ENCODE data around the gene ATP6V1C2. TPM values are rescaled to one million over a fixed set of nuclear protein-coding genes. Genes with fewer than 3 reads are reported as not detected.

Gene ATP6V1C2
- total RNA-seq, 4 donors from 2014 or later, result 2.3 to 17.3 (median 10.6) TPM

DNA sequence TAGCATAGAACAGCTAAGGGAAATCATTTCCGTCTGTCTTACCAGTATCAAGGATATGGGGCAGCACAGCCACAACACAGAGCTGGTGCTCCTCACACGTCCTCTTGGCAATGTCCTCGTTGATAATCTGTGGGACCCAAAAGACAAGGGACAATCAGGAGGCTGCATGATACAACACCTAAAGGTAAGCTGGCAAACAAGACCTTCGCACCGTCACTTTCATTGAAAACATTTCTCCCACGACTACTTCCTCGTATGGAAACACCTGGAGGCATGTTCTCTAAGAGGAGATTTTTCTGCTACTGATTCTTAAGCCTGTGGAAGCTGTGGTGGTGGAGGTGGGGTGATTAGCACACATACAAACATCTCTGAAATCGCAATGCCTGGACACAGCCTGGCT, 67.4 kb downstream of the ATP6V1C2 start:
- Histone ChIP-seq H3K27ac (no peak overlapping the region), H3K27me3 (no peaks in the 10 kb centered on the region), H3K36me3 (peaks cover 34 to 100% (median 34%) of the 10 kb centered on the region in 3 donors), H3K4me1 (peaks cover 0 to 6% (median 0%) of the 10 kb centered on the region in 3 donors), H3K4me3 (no peak overlapping the region), H3K9me3 (no peaks in the 10 kb centered on the region)
- TF ChIP-seq, protein P1, sequence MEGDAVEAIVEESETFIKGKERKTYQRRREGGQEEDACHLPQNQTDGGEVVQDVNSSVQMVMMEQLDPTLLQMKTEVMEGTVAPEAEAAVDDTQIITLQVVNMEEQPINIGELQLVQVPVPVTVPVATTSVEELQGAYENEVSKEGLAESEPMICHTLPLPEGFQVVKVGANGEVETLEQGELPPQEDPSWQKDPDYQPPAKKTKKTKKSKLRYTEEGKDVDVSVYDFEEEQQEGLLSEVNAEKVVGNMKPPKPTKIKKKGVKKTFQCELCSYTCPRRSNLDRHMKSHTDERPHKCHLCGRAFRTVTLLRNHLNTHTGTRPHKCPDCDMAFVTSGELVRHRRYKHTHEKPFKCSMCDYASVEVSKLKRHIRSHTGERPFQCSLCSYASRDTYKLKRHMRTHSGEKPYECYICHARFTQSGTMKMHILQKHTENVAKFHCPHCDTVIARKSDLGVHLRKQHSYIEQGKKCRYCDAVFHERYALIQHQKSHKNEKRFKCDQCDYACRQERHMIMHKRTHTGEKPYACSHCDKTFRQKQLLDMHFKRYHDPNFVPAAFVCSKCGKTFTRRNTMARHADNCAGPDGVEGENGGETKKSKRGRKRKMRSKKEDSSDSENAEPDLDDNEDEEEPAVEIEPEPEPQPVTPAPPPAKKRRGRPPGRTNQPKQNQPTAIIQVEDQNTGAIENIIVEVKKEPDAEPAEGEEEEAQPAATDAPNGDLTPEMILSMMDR (IDR thresholded peaks at IDR 0.05), result no peak
- no peak for TF ChIP-seq POLR2A (IDR thresholded peaks at IDR 0.05)
- 61 to 68% methylated on average over 8 of the region's 8 CpGs for WGBS, 2 donors
- DNase-seq, result no peak
- intact Hi-C loops (cut with DNase I), result no loop called here

DNA sequence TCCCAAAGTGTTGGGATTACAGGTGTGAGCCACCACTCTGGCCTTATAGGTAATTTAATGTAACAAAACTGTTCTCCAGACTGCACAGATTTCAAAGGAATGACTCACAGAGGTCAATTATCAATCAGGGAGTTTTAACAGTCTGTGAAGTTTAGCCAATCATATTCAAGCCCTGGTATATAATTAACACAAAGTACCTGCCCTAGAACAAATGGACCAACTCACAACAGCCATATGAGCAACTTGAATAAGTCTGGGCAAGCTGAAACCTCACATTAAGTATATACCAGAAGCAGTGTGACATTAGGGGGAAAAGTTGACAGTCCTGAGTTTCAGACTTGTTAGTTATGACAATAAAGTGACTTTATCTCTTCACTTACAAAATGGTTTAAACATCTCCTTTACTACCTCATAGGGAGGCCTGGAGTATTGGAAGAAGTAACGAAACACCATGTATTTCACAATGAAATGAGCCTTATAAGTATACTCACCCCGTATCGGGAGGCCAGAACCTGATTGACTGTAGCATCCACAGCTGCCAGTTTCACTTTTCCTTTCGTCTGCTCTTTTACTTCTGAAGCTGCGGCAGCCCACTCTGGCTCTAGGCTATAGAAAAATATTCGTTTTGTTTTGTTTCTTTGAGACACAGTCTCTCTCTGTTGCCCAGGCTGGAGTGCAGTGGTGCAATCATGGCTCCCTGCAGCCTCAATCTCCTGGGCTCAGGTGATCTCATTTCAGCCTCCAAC, 69.0 kb downstream of the ATP6V1C2 start:
- intact Hi-C loops (cut with DNase I), result no loop called here
- Histone ChIP-seq H3K9me3 (no peaks in the 10 kb centered on the region), H3K27ac (peak overlapping the region in 1 of 4 donors; percentile 35), H3K36me3 (peaks cover 26 to 100% (median 28%) of the 10 kb centered on the region in 3 donors), H3K4me1 (peaks cover 0 to 6% (median 0%) of the 10 kb centered on the region in 3 donors), H3K4me3 (no peak overlapping the region), H3K27me3 (no peaks in the 10 kb centered on the region)
- WGBS, 2 donors, result 48% methylated on average over 6 of the region's 6 CpGs
- TF ChIP-seq POLR2A (IDR thresholded peaks at IDR 0.05), result no peak
- no peak for DNase-seq

DNA sequence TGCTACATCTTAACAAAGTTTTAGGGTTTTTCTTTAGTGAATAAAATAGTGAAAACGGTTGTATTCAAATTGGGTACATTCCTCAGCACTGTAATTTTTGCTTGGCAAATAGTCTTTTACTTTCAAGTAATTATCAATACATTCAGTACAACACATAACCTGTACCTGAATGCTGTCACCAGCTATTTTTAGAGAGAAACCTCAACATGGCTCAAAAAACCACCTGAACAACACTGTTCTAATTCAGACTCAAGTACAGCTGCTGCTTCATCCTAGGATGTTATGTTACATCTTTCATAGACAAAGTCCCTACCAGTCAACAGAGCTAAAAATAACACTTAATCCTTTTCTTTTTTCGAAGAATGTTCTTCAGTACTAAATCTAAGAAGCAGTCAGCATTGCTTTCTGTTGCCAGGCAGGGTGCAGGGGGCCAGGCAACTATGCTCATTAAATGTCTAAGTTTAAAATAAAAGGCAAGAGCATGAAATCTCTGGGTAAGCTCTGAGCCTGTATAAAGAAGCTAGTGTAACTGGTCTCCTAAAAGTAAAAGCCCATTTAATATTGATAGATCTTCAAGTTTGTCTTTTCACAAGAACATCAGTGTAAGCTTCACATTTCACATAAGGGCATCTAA, 70.7 kb downstream of the ATP6V1C2 start:
- DNase-seq, result no peak
- H3K4me1 ChIP-seq, result peaks cover 0 to 6% (median 0%) of the 10 kb centered on the region in 3 donors
- H3K36me3 ChIP-seq, result peaks cover 15 to 100% (median 22%) of the 10 kb centered on the region in 3 donors
- no peak for TF ChIP-seq POLR2A (IDR thresholded peaks at IDR 0.05)
- TF ChIP-seq, protein P1 (IDR thresholded peaks at IDR 0.05), result no peak
- 40 to 48% methylated on average over 2 of the region's 2 CpGs for WGBS, 2 donors
- intact Hi-C loops (cut with DNase I), result no loop called here
- no peak overlapping the region for H3K4me3 ChIP-seq
- H3K9me3 ChIP-seq, result no peaks in the 10 kb centered on the region
- no peaks in the 10 kb centered on the region for H3K27me3 ChIP-seq
- H3K27ac ChIP-seq, result peak overlapping the region in 1 of 4 donors; percentile 2

DNA sequence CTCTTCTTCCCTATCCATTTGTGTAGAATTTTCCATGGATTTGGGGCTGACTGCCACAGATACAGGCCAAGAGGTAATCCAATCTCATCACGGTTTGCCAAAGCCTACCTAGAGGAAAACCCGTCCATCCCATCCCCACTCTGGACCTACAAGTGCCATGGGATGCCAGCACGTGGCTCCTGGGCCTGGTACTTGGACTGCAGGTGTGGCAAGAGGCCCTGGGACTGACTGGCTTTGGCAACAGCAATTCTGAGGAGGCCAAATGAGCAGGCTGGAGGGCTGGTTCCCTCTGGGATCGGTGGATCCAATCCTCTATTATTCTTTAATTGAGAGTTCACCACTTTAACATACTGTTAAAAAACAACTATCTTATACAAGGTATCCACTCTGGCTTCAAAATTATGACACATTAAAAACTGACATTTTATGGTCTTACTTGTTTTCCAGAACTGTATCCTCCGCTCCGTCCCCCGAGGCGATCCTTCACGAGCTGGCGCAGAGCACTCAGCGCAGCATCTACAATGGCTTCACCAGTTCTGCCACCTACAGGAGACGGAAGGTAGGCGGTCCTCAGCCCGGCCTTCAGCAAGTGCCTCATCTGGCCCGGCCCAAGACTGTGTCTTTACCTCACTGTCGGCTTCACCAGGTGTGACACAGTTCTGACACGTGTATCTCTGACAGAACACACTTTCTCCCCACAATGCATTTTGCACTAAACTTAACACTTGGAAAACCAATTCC, 71.4 kb downstream of the ATP6V1C2 start:
- Histone ChIP-seq H3K36me3 (peaks cover 15 to 100% (median 15%) of the 10 kb centered on the region in 3 donors), H3K9me3 (no peaks in the 10 kb centered on the region), H3K4me3 (no peak overlapping the region), H3K27me3 (no peaks in the 10 kb centered on the region), H3K4me1 (peaks cover 0 to 6% (median 0%) of the 10 kb centered on the region in 3 donors), H3K27ac (peak overlapping the region in 1 of 4 donors; percentile 2)
- 90 to 91% methylated on average over 16 to 17 of the region's 17 CpGs for WGBS, 2 donors
- no peak for TF ChIP-seq POLR2A (IDR thresholded peaks at IDR 0.05)
- intact Hi-C loops (cut with DNase I), result no loop called here
- DNase-seq, result no peak

DNA sequence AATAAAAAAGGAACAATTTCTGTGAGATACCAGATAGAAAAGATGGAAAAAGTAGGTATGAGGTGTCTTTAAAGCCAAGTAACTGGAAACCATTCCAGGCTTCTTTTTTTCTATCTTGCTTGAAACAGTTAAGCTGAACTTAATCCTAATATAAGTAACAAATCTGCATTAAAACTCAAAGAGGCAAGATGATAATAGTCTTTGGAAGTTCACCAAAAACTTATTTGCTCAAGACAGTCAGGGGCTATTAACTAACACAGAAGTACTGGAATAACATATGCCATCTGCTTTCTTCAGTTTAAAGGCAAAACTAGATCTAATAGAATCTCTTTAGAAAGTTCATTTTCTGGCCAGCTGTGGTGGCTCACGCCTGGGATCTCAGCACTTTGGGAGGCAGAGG, 72.4 kb downstream of the ATP6V1C2 start:
- DNase-seq, result no peak

More for the DNA sequence above, 72.4 kb downstream of the ATP6V1C2 start:
- H3K9me3 ChIP-seq, result no peaks in the 10 kb centered on the region
- 23 to 75% methylated on average over 1 of the region's 1 CpG for WGBS, 2 donors
- intact Hi-C loops (cut with DNase I), result no loop called here
- no peaks in the 10 kb centered on the region for H3K27me3 ChIP-seq
- no peak overlapping the region for H3K27ac ChIP-seq
- H3K4me1 ChIP-seq, result peaks cover 0 to 6% (median 0%) of the 10 kb centered on the region in 3 donors
- no peak for TF ChIP-seq POLR2A (IDR thresholded peaks at IDR 0.05)
- TF ChIP-seq, protein P1 (IDR thresholded peaks at IDR 0.05), result no peak
- no peak overlapping the region for H3K4me3 ChIP-seq
- peaks cover 15 to 100% (median 15%) of the 10 kb centered on the region in 3 donors for H3K36me3 ChIP-seq
